Panc1 (cell line): Measurements from ENCODE around the gene TERT. TPM values are rescaled to one million over a fixed set of nuclear protein-coding genes. Genes with fewer than 3 reads are reported as not detected.

Experiments
- ATAC-seq: fragments of 200-7000 bp; cut with Tn5 transposase; 2 replicates; pipeline ENCODE4 v1.9.1; 2020; ENCODE audit warnings: mild to moderate bottlenecking, moderate library complexity
- BruUV-seq: library from RNA; stranded (reverse); fragments of 400-500 nt; replicated peaks from 2 replicates; lab custom pipeline; 2021; lab: Mats Ljungman, UMichigan
- CTCF ChIA-PET: fragments of 300-600 bp; sonication (Branson Sonifier 250); formaldehyde crosslinking; loops from one replicate; lab custom pipeline; 2022; ENCODE audit warnings: antibody characterized with exemption; lab: Charles Lee
- POLR2A ChIA-PET: fragments of 300-600 bp; sonication (Branson Sonifier 250); formaldehyde crosslinking; loops from one replicate; lab custom pipeline; 2022; ENCODE audit warnings: antibody characterized with exemption; lab: Charles Lee
- DNase-seq: peaks from one replicate; pipeline ENCODE4 v3.0.0-alpha.2; 2010; ENCODE audit warnings: low read depth, low spot score
- H3K27ac ChIP-seq: 2 replicates; pipeline ENCODE4 v1.5.1; 2011; ENCODE audit warnings: mild to moderate bottlenecking, low read length, inconsistent platforms
- H3K27me3 ChIP-seq: fragments of 200-500 bp; sonication (Bioruptor generic); 2 replicates; pipeline ENCODE4 v1.6.0; 2014; ENCODE audit warnings: low read length, inconsistent platforms; ENCODE audit not compliant: control insufficient read depth, insufficient read depth
- H3K36me3 ChIP-seq: fragments of 200-500 bp; sonication (Bioruptor generic); 2 replicates; pipeline ENCODE4 v1.5.1; 2014; ENCODE audit warnings: inconsistent platforms, mild to moderate bottlenecking, low read length, moderate library complexity; ENCODE audit not compliant: control insufficient read depth, insufficient read depth
- H3K4me1 ChIP-seq: 2 replicates; pipeline ENCODE4 v1.5.1; 2011; ENCODE audit warnings: inconsistent platforms, mild to moderate bottlenecking, low read length, moderate library complexity; ENCODE audit not compliant: control insufficient read depth, insufficient read depth
- H3K4me3 ChIP-seq, 2 experiments: 2 replicates each; pipeline ENCODE4 v1.5.1; 2011 to 2012; ENCODE audit warnings: low read depth in 2 of 2, low read length in 2 of 2, mild to moderate bottlenecking in 2 of 2, inconsistent platforms in 1 of 2, moderate library complexity in 1 of 2
- H3K9me3 ChIP-seq: fragments of 200-500 bp; sonication (Bioruptor generic); 2 replicates; pipeline ENCODE4 v1.5.1; 2014; ENCODE audit warnings: low read depth, mild to moderate bottlenecking, inconsistent platforms, low read length, moderate library complexity; ENCODE audit not compliant: control insufficient read depth, insufficient read depth
- CTCF ChIP-seq: fragments of 450-650 bp; IDR thresholded peaks from 2 replicates; pipeline ENCODE4 v1.5.1; 2017; ENCODE audit warnings: mild to moderate bottlenecking
- POLR2AphosphoS5 ChIP-seq: IDR thresholded peaks from 2 replicates; pipeline ENCODE4 v1.6.1; 2012; ENCODE audit warnings: mild to moderate bottlenecking, low read depth, low read length, moderate library complexity
- REST ChIP-seq, 2 experiments: IDR thresholded peaks; 2 replicates each; pipeline ENCODE4 v1.6.1; 2011 to 2012; ENCODE audit warnings: low read depth in 2 of 2, control low read depth in 1 of 2, low read length in 1 of 2, mild to moderate bottlenecking in 1 of 2, moderate library complexity in 1 of 2; ENCODE audit not compliant: insufficient read depth in 1 of 2
- SIN3A ChIP-seq: IDR thresholded peaks from 2 replicates; pipeline ENCODE4 v1.6.1; 2012; ENCODE audit warnings: low read depth, mild to moderate bottlenecking, low read length, moderate library complexity, borderline replicate concordance; ENCODE audit not compliant: insufficient read depth
- TCF7L2 ChIP-seq: IDR thresholded peaks from 2 replicates; pipeline ENCODE4 v1.6.1; 2011; ENCODE audit warnings: mild to moderate bottlenecking, low read depth, low read length, inconsistent platforms
- in situ Hi-C: cut with HindIII; loops from 2 replicates; pipeline ENCODE4 v1.10.0; 2016; ENCODE audit warnings: low sequenced_read_pairs, low pct_unique_long_range_greater_than_20kb
- intact Hi-C: fragments of 100-400 bp; cut with micrococcal nuclease; formaldehyde crosslinking; loops from one replicate; pipeline ENCODE4 v1.10.0; 2022; ENCODE audit not compliant: unreplicated experiment
- total RNA-seq: library from RNA; stranded (reverse); gene quantifications from one replicate; pipeline ENCODE4 v1.2.1, GENCODE V29; 2021; ENCODE audit not compliant: unreplicated experiment

TERT gene
- total RNA-seq, 1 experiment from 2014 or later: 8.9 TPM

GRCh38 chr5:1211701-1212100 lies 83.2 kb downstream of the TERT start:
- Histone ChIP-seq H3K27me3 (no peaks in the 10 kb centered on the region), H3K27ac (no peak overlapping the region), H3K4me3 (no peak overlapping the region), H3K36me3 (no peaks in the 10 kb centered on the region), H3K4me1 (no peaks in the 10 kb centered on the region; the same call in 1 of the 2 replicates), H3K9me3 (no peaks in the 10 kb centered on the region)
- CTCF ChIA-PET: no interaction called here
- in situ Hi-C loops (no loop called here), intact Hi-C loops (no loop called here)
- DNase-seq (no peak), ATAC-seq (no peak)
- no TSS peak for BruUV-seq
- POLR2A ChIA-PET: no interaction called here
- no peak for TF ChIP-seq SIN3A
- TF ChIP-seq CTCF: no peak
- no peak for TF ChIP-seq REST (IDR thresholded peaks at IDR 0.05; ENCODE audit: insufficient read depth in 1 of 2, low read depth in 2 of 2, low read length in 1 of 2)
- no peak for TF ChIP-seq TCF7L2
- no peak for TF ChIP-seq POLR2AphosphoS5

GRCh38 chr5:1210832-1211251 lies 84.0 kb downstream of the TERT start:
- Histone ChIP-seq H3K9me3 (no peaks in the 10 kb centered on the region), H3K27me3 (no peaks in the 10 kb centered on the region), H3K4me3 (no peak overlapping the region), H3K36me3 (no peaks in the 10 kb centered on the region), H3K4me1 (no peaks in the 10 kb centered on the region; the same call in 1 of the 2 replicates), H3K27ac (no peak overlapping the region)
- in situ Hi-C loops: no loop called here
- DNase-seq: no peak
- intact Hi-C loops: no loop called here
- no peak for ATAC-seq
- POLR2A ChIA-PET: no interaction called here
- BruUV-seq: no TSS peak
- TF ChIP-seq POLR2AphosphoS5 (no peak), REST (IDR thresholded peaks at IDR 0.05; ENCODE audit: insufficient read depth in 1 of 2, low read depth in 2 of 2, low read length in 1 of 2) (no peak), TCF7L2 (no peak), CTCF (no peak), SIN3A (no peak)
- CTCF ChIA-PET: no interaction called here
